HG03460 (cell line): ENCODE measurements around the gene LDAH.

Source experiments
- ATAC-seq: cut with Tn5 transposase; IDR thresholded peaks from one replicate; pipeline ENCODE4 v1.9.1; 2021; ENCODE audit not compliant: unreplicated experiment

Gene LDAH

GRCh38 chr2:20641123-20641985 lies 181.5 kb downstream of the LDAH start:
- ATAC-seq = no peak

DNA sequence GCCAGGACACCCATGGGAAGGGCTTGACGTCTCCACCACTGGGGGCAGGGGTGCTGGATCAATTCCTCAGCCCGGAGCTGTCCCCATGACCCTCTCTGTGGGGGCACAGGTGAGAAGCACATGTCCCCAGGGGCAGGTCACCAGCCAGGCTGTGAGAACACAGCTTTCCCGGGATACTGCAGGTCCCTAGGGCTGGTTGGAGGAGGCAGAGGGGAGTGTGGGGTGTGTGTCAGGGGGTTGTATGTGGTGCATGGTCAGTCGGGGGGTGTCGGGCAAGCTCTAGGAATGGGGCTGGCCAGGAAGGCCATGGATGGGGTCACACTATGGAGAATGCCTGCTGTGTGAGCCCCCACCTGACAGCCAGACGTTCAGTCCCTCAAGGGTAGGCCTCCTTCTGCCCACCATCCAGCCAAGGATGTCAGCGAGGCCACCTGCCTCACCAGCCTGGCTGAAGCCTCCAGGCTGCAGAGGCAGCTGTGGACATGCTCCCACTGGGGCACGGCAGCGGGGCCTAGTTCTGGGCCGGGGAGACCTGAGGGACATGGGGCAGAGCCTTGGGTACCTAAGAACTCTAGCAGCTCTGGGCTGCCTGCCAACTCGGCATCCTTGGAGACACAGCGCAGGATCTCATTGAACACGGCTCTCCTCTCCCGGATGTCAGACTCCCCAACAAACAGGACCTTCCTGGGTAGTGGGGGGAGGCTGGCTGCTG lies 182.3 kb downstream of the LDAH start:
- ATAC-seq = no peak

GRCh38 chr2:20638646-20639430 lies 184.1 kb downstream of the LDAH start:
- no peak for ATAC-seq

DNA sequence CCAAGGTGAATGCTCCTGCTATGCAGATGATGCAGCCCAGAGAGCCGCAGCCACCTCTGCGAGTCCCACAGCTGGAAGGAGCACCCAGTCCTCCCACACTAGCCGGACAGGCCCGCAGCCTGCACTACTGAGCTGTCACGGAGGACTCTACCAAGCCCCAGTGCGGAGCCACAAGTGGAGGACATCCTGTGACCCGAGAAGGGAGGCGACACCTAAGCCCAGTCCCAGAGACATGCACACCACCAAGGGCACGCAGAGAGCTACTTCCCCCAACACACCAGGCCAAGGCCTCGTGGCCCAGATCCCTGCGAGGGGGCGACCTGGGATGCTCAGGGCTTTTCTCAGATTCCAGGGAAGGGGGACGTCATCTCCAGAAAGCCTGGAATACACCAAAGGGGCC lies 184.9 kb downstream of the LDAH start:
- ATAC-seq = no peak

DNA sequence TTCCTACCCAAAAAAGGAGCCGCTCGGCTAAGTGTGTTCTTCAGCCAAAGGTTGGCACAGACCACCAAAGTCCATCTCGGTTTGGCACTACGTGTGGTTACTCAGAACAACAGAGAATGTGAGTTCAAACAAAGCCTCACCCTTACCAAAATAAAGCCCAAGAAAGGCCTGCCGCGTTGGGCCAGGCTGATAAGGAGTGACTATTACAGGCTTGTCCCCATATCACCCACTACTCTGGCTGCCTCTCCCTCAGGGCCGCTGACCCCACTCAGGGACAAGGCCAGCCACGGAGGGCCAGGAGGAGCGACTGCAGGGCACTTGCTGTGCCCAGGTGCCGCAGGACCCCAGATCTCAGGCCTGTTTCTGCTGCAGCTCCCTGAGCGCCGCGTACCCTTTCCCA lies 185.8 kb downstream of the LDAH start:
- ATAC-seq = no peak

DNA sequence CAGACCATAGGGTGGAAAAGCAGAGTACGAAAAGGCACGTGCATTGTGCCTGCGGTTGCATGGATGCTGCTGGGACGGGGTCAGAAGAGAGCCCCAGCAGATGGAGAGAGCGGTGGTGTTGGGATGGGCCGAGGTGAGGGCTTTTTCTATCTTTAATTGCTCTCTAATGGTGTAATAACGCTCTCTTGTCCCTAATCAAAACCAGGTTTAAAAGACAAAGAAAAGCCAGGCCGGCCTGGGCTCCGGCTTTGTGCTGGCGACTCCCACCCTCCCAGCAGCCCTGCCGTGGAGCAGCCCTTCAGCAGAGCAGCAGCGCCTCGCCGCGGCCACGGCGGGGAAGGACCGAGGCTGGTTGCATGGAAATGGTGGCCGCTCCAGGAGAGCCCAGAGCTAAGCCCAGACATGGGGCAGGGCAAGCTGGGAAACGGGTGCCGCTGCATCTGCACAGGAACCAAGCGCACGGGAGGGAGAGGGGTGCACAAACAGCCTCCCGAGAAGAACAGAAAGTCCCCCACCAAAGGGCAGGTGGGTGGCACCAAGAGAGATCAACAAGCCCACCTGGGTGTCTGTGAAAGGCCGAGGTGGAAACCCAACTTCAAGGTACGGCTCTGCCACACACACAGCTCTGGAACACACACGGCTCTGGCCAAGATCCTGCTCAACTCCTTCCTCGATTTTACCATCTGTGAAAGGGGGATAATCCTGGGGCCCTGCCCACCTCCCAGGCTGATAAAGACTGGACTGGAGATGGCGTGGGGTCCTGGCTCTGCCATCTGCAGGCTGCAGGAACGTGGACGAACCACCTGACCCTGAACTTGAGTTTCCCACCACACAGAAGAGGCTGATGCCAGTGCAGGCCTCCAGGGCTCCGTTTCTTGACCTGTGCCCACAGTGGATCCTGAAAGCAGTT lies 187.0 kb downstream of the LDAH start:
- ATAC-seq = peak; percentile 73

- ATAC-seq = no peak
Observed at GRCh38 chr2:20635113-20635510, 187.8 kb downstream of the LDAH start.

- no peak for ATAC-seq
Observed at GRCh38 chr2:20634507-20635112, 188.3 kb downstream of the LDAH start.
